Muscle layer of duodenum (tissue), 2 donors: ENCODE results near the gene JMJD6.
A peak's percentile ranks its signal among the peaks of the same experiment; 100 is the strongest.
"Not testable (repeated sequence)": the region's sequence is repeated elsewhere in the genome, so short reads cannot be mapped to it uniquely, and the experiment has no call there.

Experiments used
- H3K27ac ChIP-seq: one replicate; pipeline ENCODE4 v1.7.0; 2013; ENCODE audit warnings: mild to moderate bottlenecking, low read length
- H3K27me3 ChIP-seq: one replicate; pipeline ENCODE4 v1.7.0; 2013; ENCODE audit warnings: low read depth, mild to moderate bottlenecking, control low read depth, low read length
- H3K36me3 ChIP-seq, 2 donors: one replicate each; pipeline ENCODE4 v1.7.0; 2013; ENCODE audit warnings: low read length in 2 of 2, control low read depth in 1 of 2, mild to moderate bottlenecking in 1 of 2; ENCODE audit not compliant: insufficient read depth in 2 of 2, control insufficient read depth in 1 of 2
- H3K4me1 ChIP-seq, 2 donors: one replicate each; pipeline ENCODE4 v1.7.0; 2013; ENCODE audit warnings: low read length in 2 of 2, mild to moderate bottlenecking in 2 of 2, control low read depth in 1 of 2, moderate library complexity in 1 of 2; ENCODE audit not compliant: insufficient read depth in 2 of 2, control insufficient read depth in 1 of 2
- H3K4me3 ChIP-seq, 2 donors: one replicate each; pipeline ENCODE4 v1.7.0; 2013; ENCODE audit warnings: low read length in 2 of 2, low read depth in 1 of 2, mild to moderate bottlenecking in 1 of 2
- H3K9me3 ChIP-seq, 2 donors: one replicate each; pipeline ENCODE4 v1.7.0; 2013; ENCODE audit warnings: low read length in 2 of 2, control low read depth in 1 of 2, mild to moderate bottlenecking in 1 of 2; ENCODE audit not compliant: control insufficient read depth in 1 of 2
- donor health status: healthy.

Gene JMJD6

GRCh38 chr17:76714336-76714735, 12.1 kb downstream of the JMJD6 start:
- H3K4me1 ChIP-seq, result peaks cover 4 to 37% of the 10 kb centered on the region in 2 donors
- H3K4me3 ChIP-seq, result no peak overlapping the region

DNA sequence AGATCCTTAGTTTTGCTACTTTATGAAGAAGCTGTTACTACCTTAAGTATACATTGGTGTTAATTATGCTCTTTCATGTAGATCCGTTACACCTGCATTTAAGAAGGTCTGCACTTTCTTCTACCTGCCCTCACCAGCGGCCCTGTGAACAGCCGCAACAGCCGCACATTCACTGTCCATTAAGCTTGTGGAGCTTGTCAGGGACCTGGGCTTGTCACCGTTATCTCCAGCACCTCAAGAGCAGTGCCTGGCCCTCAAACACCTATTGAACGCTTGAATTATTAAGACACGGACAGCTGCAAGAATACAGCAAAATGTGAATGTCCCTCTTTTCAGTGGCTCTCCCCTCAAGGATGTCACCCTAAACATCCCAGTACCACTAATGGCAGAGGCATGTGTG, 12.6 kb downstream of the JMJD6 start:
- Histone ChIP-seq H3K36me3 (peaks cover 36 to 55% of the 10 kb centered on the region in 2 donors), H3K4me1 (peaks cover 4 to 40% of the 10 kb centered on the region in 2 donors), H3K27me3 (no peaks in the 10 kb centered on the region)

More at GRCh38 chr17:76714336-76714735, 12.1 kb downstream of the JMJD6 start:
- H3K36me3 ChIP-seq, result peaks cover 42 to 60% of the 10 kb centered on the region in 2 donors
- no peaks in the 10 kb centered on the region for H3K9me3 ChIP-seq
- H3K27me3 ChIP-seq, result no peaks in the 10 kb centered on the region
- no peak overlapping the region for H3K27ac ChIP-seq

DNA sequence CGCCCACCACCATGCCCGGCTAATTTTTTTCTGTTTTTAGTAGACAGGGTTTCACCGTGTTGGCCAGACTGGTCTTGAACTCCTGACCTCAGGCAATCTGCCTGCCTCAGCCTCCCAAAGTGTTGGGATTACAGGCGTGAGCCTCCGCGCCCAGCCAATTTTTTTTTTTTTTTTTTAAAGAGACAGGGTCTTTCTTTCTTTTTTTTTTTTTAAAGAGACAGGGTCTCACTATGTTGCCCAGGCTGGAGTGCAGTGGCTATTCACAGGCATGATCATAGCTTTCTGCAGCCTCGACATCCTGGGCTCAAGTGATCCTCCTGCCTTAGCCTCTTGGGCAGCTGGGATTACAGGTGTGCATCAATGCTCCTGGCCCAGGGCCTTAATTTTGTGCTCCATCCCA, 14.1 kb downstream of the JMJD6 start:
- peaks cover 27 to 40% of the 10 kb centered on the region in 2 donors for H3K36me3 ChIP-seq
- not testable (repeated sequence) for H3K27me3 ChIP-seq, H3K27ac ChIP-seq, H3K4me3 ChIP-seq, H3K9me3 ChIP-seq
- H3K4me1 ChIP-seq, result peaks cover 10 to 54% of the 10 kb centered on the region in 2 donors

More for the DNA sequence above, 12.6 kb downstream of the JMJD6 start:
- H3K27ac ChIP-seq, result no peak overlapping the region
- no peak overlapping the region for H3K4me3 ChIP-seq
- H3K9me3 ChIP-seq, result no peaks in the 10 kb centered on the region

- Histone ChIP-seq H3K27ac (peak within 1 kb of the TSS; percentile 95), H3K27me3 (no peaks in the 10 kb centered on the region), H3K4me1 (peaks cover 13 to 52% of the 10 kb centered on the region in 2 donors), H3K9me3 (no peaks in the 10 kb centered on the region), H3K4me3 (peak within 1 kb of the TSS; percentile 67 to 72), H3K36me3 (peaks cover 18 to 27% of the 10 kb centered on the region in 2 donors)
Observed at GRCh38 chr17:76710863-76711611, 15.4 kb downstream of the JMJD6 start, which contains the start of gene MXRA7. TSS of gene MXRA7 (minus strand) at chr17:76710965. CDS start at chr17:76710946, 19 bp downstream.

DNA sequence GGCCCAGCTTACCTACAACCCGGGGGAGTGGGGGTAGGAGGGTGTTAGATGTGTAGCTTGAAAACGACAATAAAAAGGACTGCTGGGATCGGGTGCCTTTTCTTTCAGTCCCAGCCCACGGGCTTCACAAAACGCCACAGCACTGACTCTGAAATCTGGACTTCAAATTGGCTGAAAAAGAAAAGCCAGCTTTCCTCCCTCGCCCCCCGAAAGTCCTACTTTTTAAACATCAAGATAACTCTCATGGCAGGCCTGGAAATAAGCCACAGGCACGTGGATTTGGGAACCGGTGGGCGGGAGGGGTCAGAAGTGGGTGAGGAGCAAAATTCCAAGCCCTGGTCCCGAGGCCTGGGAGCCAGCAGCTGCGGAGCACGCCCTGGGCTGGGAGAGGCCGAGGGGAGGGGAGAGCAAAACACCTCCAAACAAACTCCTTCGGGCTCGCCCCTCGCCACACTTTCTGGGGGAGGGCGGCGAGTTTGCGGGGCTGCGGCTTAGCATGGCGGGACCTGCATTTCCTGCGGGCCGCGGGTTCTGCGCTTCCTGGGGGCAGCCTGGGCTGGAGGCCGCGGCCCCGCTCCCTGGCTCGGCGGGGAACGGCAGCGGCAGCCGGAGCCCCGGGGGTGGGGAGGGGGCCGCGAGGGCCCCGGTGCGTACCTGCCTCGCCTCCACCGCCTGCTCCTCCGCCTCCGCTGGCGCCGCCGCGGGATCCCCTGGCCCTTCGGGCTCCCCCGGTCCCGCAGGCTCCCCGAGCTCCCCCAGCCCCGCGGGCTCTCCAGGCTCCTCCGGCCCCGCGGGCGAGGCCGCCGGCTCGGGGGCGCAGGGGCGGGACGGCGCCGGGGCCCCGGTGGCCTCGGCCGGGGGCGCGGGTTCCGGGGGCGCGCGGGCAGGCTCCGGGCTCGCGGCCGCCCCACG, 16.2 kb downstream of the JMJD6 start:
- peak overlapping the region; percentile 67 to 72 for H3K4me3 ChIP-seq
- not testable (repeated sequence) for H3K27me3 ChIP-seq, H3K9me3 ChIP-seq
- H3K27ac ChIP-seq, result peak overlapping the region; percentile 95
- peaks cover 13 to 44% of the 10 kb centered on the region in 2 donors for H3K4me1 ChIP-seq
- H3K36me3 ChIP-seq, result peaks cover 18 to 19% of the 10 kb centered on the region in 2 donors

GRCh38 chr17:76709077-76709950, 17.1 kb downstream of the JMJD6 start:
- Histone ChIP-seq H3K9me3 (no peaks in the 10 kb centered on the region), H3K4me1 (peaks cover 13 to 43% of the 10 kb centered on the region in 2 donors), H3K36me3 (peaks cover 16 to 17% of the 10 kb centered on the region in 2 donors), H3K27ac (peak overlapping the region; percentile 95), H3K4me3 (peak overlapping the region; percentile 67 to 72), H3K27me3 (no peaks in the 10 kb centered on the region)

- H3K9me3 ChIP-seq, result no peaks in the 10 kb centered on the region
- peaks cover 5 to 6% of the 10 kb centered on the region in 2 donors for H3K36me3 ChIP-seq
- peak overlapping the region; percentile 95 for H3K27ac ChIP-seq
- peaks cover 13 to 45% of the 10 kb centered on the region in 2 donors for H3K4me1 ChIP-seq
- H3K27me3 ChIP-seq, result no peaks in the 10 kb centered on the region
- H3K4me3 ChIP-seq, result peak overlapping the region in 1 of 2 donors; percentile 72
Observed at GRCh38 chr17:76707985-76708807, 18.2 kb downstream of the JMJD6 start.

- H3K36me3 ChIP-seq, result no peaks in the 10 kb centered on the region
- no peaks in the 10 kb centered on the region for H3K9me3 ChIP-seq
- no peak overlapping the region for H3K27ac ChIP-seq
- H3K4me3 ChIP-seq, result no peak overlapping the region
- H3K27me3 ChIP-seq, result no peaks in the 10 kb centered on the region
- H3K4me1 ChIP-seq, result peaks cover 13 to 50% of the 10 kb centered on the region in 2 donors
Observed at GRCh38 chr17:76706817-76707216, 19.6 kb downstream of the JMJD6 start.

DNA sequence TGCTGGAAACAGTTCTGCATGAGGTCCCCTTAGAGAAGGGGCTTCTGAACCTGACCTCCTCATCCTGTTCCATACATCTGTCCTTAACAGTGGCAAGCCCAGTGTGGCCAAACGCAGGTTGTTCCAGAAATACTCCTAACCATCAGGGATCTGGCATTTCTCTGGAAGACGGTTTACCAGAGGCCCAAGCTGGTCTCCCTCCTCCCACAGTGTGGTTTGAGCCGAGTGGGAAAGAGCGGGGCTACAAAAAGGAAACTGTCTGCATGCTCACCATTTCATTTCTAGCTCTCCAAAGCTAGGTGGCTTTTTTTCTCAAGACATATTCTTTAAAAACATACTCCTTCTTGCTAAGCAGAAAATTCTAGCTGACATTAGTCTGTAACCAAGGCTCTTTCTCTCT, 21.6 kb downstream of the JMJD6 start:
- Histone ChIP-seq H3K4me3 (no peak overlapping the region), H3K9me3 (no peaks in the 10 kb centered on the region), H3K27ac (peak overlapping the region; percentile 10), H3K36me3 (no peaks in the 10 kb centered on the region), H3K27me3 (no peaks in the 10 kb centered on the region), H3K4me1 (peaks cover 9 to 55% of the 10 kb centered on the region in 2 donors)
